ENCODE data around the gene NKAIN2.

DNA sequence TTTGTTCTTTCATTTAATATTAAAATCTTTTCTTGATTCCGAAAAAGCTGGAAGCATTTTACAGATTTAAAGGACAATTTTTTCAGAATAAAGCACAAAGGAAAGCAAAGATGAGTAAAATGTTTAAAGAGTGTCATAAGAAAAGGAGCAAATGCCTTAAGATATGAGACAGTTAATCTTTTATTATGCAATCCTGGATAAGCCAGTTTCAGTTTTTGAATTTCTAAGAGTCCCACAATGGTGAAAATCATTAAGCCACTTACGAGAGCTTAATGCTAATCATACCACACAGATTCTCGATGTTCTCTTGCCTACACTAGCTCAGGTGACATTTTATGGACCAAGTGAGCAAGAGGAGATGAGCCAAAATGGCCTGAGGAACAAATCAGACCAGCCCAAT lies 1054.9 kb downstream of the NKAIN2 start:
- TF ChIP-seq POLR2A (IDR thresholded peaks at IDR 0.05; ENCODE audit: extremely low read depth, insufficient read length) = no peak
- no peak for TF ChIP-seq CTCF (IDR thresholded peaks at IDR 0.05; ENCODE audit: low read depth, low read length)
- no peak for TF ChIP-seq MAX (IDR thresholded peaks at IDR 0.05; ENCODE audit: low read depth, low read length)
